ENCODE measurements around the gene HSD17B8.

DNA sequence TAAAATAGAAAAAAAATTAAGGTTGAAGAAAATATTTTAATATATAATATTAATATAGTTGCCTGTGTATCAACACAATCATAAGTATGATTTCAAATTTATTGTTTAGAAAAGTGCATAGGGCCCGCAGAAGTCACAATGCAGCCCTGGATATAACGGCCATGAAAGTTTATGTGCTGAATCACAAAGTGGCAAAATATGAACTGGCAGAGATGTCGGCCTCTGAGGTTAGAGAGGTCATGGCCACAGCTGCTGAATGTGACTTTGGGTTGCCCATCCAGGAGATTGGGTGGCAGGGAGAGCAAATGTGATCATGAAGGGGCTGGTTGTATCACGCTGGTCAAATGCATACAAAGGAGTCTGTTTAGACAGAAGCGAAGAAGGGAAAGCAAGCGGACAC lies 47.9 kb upstream of the HSD17B8 start:
- TF ChIP-seq POLR2A (IDR thresholded peaks at IDR 0.05; ENCODE audit: low read length) = no peak
- TF ChIP-seq RAD21 (conservative IDR thresholded peaks at IDR 0.05 in 1 of 2, IDR thresholded peaks at IDR 0.05 in 1 of 2) = no peak
- no peak for TF ChIP-seq CTCF (IDR thresholded peaks at IDR 0.05)
- TF ChIP-seq E2F6 (IDR thresholded peaks at IDR 0.05; ENCODE audit: borderline replicate concordance, low read depth) = no peak
- no peak for TF ChIP-seq CHD2 (IDR thresholded peaks at IDR 0.05; ENCODE audit: low read length, partially characterized antibody)
- TF ChIP-seq, protein P1, sequence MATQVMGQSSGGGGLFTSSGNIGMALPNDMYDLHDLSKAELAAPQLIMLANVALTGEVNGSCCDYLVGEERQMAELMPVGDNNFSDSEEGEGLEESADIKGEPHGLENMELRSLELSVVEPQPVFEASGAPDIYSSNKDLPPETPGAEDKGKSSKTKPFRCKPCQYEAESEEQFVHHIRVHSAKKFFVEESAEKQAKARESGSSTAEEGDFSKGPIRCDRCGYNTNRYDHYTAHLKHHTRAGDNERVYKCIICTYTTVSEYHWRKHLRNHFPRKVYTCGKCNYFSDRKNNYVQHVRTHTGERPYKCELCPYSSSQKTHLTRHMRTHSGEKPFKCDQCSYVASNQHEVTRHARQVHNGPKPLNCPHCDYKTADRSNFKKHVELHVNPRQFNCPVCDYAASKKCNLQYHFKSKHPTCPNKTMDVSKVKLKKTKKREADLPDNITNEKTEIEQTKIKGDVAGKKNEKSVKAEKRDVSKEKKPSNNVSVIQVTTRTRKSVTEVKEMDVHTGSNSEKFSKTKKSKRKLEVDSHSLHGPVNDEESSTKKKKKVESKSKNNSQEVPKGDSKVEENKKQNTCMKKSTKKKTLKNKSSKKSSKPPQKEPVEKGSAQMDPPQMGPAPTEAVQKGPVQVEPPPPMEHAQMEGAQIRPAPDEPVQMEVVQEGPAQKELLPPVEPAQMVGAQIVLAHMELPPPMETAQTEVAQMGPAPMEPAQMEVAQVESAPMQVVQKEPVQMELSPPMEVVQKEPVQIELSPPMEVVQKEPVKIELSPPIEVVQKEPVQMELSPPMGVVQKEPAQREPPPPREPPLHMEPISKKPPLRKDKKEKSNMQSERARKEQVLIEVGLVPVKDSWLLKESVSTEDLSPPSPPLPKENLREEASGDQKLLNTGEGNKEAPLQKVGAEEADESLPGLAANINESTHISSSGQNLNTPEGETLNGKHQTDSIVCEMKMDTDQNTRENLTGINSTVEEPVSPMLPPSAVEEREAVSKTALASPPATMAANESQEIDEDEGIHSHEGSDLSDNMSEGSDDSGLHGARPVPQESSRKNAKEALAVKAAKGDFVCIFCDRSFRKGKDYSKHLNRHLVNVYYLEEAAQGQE (IDR thresholded peaks at IDR 0.05) = no peak
- no peak for TF ChIP-seq JUN (IDR thresholded peaks at IDR 0.05)
- no peak for TF ChIP-seq NR3C1 (IDR thresholded peaks at IDR 0.05)
- TF ChIP-seq HOXB5 (CRISPR knock-in tag; IDR thresholded peaks at IDR 0.05) = no peak
- TF ChIP-seq CBX8 (IDR thresholded peaks at IDR 0.05) = no peak
- TF ChIP-seq EP300 (IDR thresholded peaks at IDR 0.05) = no peak
- TF ChIP-seq MAX (IDR thresholded peaks at IDR 0.05) = no peak
- TF ChIP-seq HES2 (IDR thresholded peaks at IDR 0.05) = no peak
- no peak for TF ChIP-seq KDM5A (IDR thresholded peaks at IDR 0.05)
